ENCODE data around the gene CARD11.

DNA sequence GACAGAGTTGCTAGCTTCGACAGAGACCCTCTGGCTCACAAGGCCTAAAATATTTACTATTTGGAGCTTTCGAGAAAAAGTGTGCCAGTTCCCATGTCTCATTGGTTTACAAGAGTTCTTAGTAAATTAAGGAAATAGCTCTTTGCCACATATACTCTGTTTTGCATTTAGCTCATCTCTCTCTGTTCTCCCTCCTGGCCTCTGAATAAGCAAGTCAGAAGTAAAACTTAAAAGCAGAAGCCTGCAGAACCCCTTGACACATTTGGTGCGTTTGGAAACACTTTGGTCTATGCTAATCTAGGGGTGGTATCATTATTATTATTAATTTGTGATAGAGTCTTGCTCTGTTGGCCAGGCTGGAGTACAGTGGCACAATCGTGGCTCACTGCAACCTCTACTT is 6.4 kb downstream of the CARD11 start:
- TF ChIP-seq EP300 (conservative IDR thresholded peaks at IDR 0.05; ENCODE audit: poor library complexity, severe bottlenecking): no peak
- TF ChIP-seq, protein P1, sequence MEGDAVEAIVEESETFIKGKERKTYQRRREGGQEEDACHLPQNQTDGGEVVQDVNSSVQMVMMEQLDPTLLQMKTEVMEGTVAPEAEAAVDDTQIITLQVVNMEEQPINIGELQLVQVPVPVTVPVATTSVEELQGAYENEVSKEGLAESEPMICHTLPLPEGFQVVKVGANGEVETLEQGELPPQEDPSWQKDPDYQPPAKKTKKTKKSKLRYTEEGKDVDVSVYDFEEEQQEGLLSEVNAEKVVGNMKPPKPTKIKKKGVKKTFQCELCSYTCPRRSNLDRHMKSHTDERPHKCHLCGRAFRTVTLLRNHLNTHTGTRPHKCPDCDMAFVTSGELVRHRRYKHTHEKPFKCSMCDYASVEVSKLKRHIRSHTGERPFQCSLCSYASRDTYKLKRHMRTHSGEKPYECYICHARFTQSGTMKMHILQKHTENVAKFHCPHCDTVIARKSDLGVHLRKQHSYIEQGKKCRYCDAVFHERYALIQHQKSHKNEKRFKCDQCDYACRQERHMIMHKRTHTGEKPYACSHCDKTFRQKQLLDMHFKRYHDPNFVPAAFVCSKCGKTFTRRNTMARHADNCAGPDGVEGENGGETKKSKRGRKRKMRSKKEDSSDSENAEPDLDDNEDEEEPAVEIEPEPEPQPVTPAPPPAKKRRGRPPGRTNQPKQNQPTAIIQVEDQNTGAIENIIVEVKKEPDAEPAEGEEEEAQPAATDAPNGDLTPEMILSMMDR (IDR thresholded peaks at IDR 0.05; ENCODE audit: poor library complexity, severe bottlenecking): no peak
- no peak for TF ChIP-seq POLR2AphosphoS5 (IDR thresholded peaks at IDR 0.05)
- TF ChIP-seq, protein P2, sequence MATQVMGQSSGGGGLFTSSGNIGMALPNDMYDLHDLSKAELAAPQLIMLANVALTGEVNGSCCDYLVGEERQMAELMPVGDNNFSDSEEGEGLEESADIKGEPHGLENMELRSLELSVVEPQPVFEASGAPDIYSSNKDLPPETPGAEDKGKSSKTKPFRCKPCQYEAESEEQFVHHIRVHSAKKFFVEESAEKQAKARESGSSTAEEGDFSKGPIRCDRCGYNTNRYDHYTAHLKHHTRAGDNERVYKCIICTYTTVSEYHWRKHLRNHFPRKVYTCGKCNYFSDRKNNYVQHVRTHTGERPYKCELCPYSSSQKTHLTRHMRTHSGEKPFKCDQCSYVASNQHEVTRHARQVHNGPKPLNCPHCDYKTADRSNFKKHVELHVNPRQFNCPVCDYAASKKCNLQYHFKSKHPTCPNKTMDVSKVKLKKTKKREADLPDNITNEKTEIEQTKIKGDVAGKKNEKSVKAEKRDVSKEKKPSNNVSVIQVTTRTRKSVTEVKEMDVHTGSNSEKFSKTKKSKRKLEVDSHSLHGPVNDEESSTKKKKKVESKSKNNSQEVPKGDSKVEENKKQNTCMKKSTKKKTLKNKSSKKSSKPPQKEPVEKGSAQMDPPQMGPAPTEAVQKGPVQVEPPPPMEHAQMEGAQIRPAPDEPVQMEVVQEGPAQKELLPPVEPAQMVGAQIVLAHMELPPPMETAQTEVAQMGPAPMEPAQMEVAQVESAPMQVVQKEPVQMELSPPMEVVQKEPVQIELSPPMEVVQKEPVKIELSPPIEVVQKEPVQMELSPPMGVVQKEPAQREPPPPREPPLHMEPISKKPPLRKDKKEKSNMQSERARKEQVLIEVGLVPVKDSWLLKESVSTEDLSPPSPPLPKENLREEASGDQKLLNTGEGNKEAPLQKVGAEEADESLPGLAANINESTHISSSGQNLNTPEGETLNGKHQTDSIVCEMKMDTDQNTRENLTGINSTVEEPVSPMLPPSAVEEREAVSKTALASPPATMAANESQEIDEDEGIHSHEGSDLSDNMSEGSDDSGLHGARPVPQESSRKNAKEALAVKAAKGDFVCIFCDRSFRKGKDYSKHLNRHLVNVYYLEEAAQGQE (IDR thresholded peaks at IDR 0.05; ENCODE audit: borderline replicate concordance): no peak
- no peak for TF ChIP-seq EZH2 (IDR thresholded peaks at IDR 0.05; ENCODE audit: borderline replicate concordance, insufficient read depth, low read length, poor library complexity, severe bottlenecking)
- no peak for TF ChIP-seq SMC3 (conservative IDR thresholded peaks at IDR 0.05; ENCODE audit: poor library complexity)
